Esophagus muscularis mucosa (tissue), 4 donors: ENCODE measurements around the gene ZNF428. TPM values are rescaled to one million over a fixed set of nuclear protein-coding genes. Genes with fewer than 3 reads are reported as not detected.

Experiments
- DNase-seq: peaks from one replicate; pipeline ENCODE4 v3.0.0-alpha.2; 2017; ENCODE audit errors: extremely low spot score
- H3K27ac ChIP-seq, 4 donors: fragments of 200-600 bp; sonication (generic); replicated peaks in 1 of 4; 1 replicate in 3 of 4; 2 replicates in 1 of 4; pipeline ENCODE4 v1.5.1; 2016 to 2019; ENCODE audit warnings: mild to moderate bottlenecking in 1 of 4
- H3K27me3 ChIP-seq, 4 donors: fragments of 200-600 bp; sonication (generic); one replicate each; pipeline versions ENCODE4 v1.5.1 to v1.6.0; 2016 to 2019
- H3K36me3 ChIP-seq, 4 donors: fragments of 200-600 bp; sonication (generic); one replicate each; pipeline ENCODE4 v1.5.1; 2016 to 2019
- H3K4me1 ChIP-seq, 4 donors: fragments of 200-600 bp; sonication (generic); one replicate each; pipeline ENCODE4 v1.5.1; 2016 to 2019
- H3K4me3 ChIP-seq, 4 donors: fragments of 200-600 bp; sonication (generic); 1 replicate in 2 of 4; 2 replicates in 2 of 4; pipeline ENCODE4 v1.5.1; 2016 to 2019; ENCODE audit warnings: mild to moderate bottlenecking in 4 of 4, moderate library complexity in 1 of 4
- H3K9me3 ChIP-seq, 4 donors: fragments of 200-600 bp; sonication (generic); 1 replicate in 3 of 4; 2 replicates in 1 of 4; pipeline ENCODE4 v1.5.1; 2016 to 2019
- EP300 ChIP-seq: sonication (generic); formaldehyde crosslinking; IDR thresholded peaks from one replicate; pipeline ENCODE4 v1.6.1; 2017; ENCODE audit warnings: antibody characterized with exemption
- POLR2A ChIP-seq: fragments of 450-650 bp; IDR thresholded peaks from one replicate; pipeline ENCODE4 v1.6.1; 2017; ENCODE audit warnings: antibody characterized with exemption, moderate library complexity, mild to moderate bottlenecking, low read depth
- POLR2AphosphoS5 ChIP-seq, 2 donors: sonication (generic); formaldehyde crosslinking; IDR thresholded peaks; one replicate each; pipeline ENCODE4 v1.6.1; 2017; ENCODE audit warnings: antibody characterized with exemption in 2 of 2
- WGBS: methylation state at CpG from one replicate; pipeline ENCODE4 v1.1.5; 2018; 5-methylcytosine and 5-hydroxymethylcytosine counted together
- intact Hi-C: fragments of 100-400 bp; cut with DNase I; formaldehyde crosslinking; loops from one replicate; pipeline ENCODE4 v1.15.1; 2023
- total RNA-seq, 4 donors: library from RNA; depleted of rRNA; stranded (reverse); fragments of >200 nt; gene quantifications; one replicate each; pipeline versions ENCODE4 v1.1.0 to v1.2.1, GENCODE V29; 2016
- TF ChIP-seq, protein P1 (sequence below), 3 experiments: fragments of 200-600 bp in 2 of 3; fragments of 450-650 bp in 1 of 3; sonication (generic) in 2 of 3; IDR thresholded peaks; one replicate each; pipeline ENCODE4 v1.5.1; 2017 to 2019; ENCODE audit warnings: antibody characterized with exemption in 3 of 3, mild to moderate bottlenecking in 2 of 3, moderate library complexity in 1 of 3

ZNF428 gene
- total RNA-seq, 4 donors from 2014 or later: 33.2 to 61.3 (median 47.8) TPM

DNA sequence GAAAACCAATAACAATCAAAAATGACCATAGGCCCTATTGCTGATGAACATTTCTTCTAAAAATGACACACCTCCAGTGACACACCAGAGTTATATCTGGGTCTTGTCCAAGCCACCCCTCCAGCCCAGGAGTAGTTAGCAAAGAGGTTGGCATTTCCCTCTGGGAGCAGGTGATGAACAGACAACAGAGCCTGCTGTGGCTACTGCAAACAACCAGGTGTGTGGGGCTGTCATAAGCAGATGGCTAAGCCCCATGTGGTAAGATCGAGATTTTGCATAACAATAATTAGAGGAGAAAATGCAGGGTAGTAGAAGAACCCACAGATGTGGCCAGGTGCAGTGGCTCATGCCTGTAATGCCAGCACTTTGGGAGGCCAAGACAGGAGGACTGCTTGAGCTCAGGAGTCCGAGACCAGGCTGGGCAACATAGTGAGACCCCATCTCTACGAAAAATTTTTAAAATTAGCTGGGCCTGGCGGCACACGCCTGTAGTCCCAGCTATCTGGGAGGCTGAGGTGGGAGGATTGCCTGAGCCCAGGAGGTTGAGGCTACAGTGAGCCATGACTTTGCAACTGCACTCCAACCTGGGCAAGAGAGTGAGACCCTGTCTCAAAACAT lies 49.1 kb downstream of the ZNF428 start:
- Histone ChIP-seq H3K36me3 (peaks cover 0 to 45% (median 5%) of the 10 kb centered on the region in 4 donors), H3K27ac (no peak overlapping the region), H3K27me3 (no peaks in the 10 kb centered on the region), H3K4me1 (peaks cover 9 to 24% (median 16%) of the 10 kb centered on the region in 4 donors), H3K9me3 (no peaks in the 10 kb centered on the region), H3K4me3 (no peak overlapping the region)
- no peak for TF ChIP-seq EP300
- TF ChIP-seq POLR2A: no peak
- TF ChIP-seq, protein P1, sequence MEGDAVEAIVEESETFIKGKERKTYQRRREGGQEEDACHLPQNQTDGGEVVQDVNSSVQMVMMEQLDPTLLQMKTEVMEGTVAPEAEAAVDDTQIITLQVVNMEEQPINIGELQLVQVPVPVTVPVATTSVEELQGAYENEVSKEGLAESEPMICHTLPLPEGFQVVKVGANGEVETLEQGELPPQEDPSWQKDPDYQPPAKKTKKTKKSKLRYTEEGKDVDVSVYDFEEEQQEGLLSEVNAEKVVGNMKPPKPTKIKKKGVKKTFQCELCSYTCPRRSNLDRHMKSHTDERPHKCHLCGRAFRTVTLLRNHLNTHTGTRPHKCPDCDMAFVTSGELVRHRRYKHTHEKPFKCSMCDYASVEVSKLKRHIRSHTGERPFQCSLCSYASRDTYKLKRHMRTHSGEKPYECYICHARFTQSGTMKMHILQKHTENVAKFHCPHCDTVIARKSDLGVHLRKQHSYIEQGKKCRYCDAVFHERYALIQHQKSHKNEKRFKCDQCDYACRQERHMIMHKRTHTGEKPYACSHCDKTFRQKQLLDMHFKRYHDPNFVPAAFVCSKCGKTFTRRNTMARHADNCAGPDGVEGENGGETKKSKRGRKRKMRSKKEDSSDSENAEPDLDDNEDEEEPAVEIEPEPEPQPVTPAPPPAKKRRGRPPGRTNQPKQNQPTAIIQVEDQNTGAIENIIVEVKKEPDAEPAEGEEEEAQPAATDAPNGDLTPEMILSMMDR (IDR thresholded peaks at IDR 0.05): no peak
- TF ChIP-seq POLR2AphosphoS5 (IDR thresholded peaks at IDR 0.05): no peak
- WGBS: 86% methylated on average over 5 of the region's 5 CpGs
- DNase-seq: no peak
- intact Hi-C loops: no loop called here

DNA sequence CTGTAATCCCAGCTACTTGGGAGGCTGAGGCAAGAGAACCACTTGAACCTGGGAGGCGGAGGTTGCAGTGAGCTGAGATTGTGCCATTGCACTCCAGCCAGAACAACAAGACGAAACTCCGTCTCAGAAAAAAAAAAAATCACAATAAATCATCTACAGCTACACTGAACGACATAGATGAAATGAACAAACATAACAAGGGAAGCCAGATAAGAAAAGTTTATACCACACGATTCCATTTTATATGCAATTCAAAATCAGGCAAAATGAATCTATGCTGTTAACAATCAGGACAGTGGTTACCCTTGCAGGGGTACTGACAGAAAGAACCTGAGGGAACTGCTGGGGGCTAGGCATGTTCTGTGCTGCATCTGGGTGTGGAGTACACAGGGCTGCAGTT lies 49.8 kb downstream of the ZNF428 start:
- Histone ChIP-seq H3K4me1 (peaks cover 6 to 22% (median 13%) of the 10 kb centered on the region in 4 donors), H3K27me3 (no peaks in the 10 kb centered on the region), H3K9me3 (no peaks in the 10 kb centered on the region), H3K27ac (no peak overlapping the region), H3K36me3 (peaks cover 0 to 45% (median 5%) of the 10 kb centered on the region in 4 donors), H3K4me3 (no peak overlapping the region)
- TF ChIP-seq POLR2AphosphoS5 (IDR thresholded peaks at IDR 0.05): no peak
- TF ChIP-seq, protein P1 (IDR thresholded peaks at IDR 0.05): no peak
- TF ChIP-seq EP300: no peak
- no peak for TF ChIP-seq POLR2A
- WGBS: 90% methylated on average over 5 of the region's 5 CpGs
- no peak for DNase-seq
- intact Hi-C loops: no loop called here

DNA sequence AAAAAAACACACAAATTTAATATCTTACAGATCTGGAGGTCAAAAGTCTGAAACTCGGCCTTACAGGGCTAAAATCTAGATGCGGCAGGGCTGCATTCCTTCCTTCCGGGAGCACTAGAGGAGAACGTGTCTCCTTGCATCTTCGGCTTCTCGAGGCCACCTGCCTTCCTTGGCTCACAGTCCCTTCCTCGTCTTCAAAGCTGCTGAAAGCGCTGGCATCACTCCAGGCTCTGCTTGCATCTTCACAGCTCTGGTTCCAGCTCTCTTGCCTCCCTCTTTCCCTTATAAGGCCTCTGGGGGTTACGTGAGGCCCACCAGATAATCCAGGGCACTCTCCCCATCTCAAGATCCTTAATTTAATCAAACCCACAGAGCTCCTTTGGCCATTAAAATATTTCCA lies 54.6 kb downstream of the ZNF428 start:
- Histone ChIP-seq H3K9me3 (no peaks in the 10 kb centered on the region), H3K27me3 (no peaks in the 10 kb centered on the region), H3K36me3 (peaks cover 4 to 33% (median 22%) of the 10 kb centered on the region in 4 donors), H3K4me3 (no peak overlapping the region), H3K27ac (no peak overlapping the region), H3K4me1 (peaks cover 17 to 30% (median 19%) of the 10 kb centered on the region in 4 donors)
- no peak for TF ChIP-seq POLR2AphosphoS5 (IDR thresholded peaks at IDR 0.05)
- TF ChIP-seq, protein P1 (IDR thresholded peaks at IDR 0.05): no peak
- no peak for TF ChIP-seq POLR2A
- TF ChIP-seq EP300: no peak
- DNase-seq: no peak
- WGBS: 66% methylated on average over 9 of the region's 9 CpGs
- intact Hi-C loops: no loop called here

DNA sequence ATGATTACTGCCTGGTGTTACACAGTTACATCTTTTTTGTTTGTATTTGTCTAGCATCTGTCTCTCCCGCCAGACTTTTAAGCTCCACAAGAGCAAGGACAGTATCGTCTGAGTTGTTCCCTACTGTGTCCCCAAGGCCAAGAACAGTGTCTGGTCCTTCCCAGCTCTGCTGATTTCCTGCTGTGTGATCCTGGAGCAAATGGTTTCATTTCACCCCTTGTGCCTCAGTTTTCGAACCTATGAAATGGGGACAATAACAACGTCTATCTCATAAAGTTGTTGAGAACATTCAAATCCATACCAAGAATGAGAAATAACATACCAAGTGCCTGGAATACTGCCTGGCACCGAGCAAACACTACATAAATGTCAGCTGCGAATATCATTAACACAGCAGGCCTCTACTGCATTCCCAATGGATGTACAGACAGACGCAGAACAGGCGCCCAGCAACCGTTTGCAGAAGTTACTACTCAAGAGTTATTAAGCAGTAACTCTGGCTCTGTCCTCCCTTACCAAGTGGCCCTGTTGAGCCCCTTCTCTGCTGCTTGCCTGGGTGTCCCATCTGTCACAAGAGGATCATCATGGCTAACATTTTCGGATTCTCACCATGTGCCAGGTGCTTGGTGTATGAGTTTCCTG lies 55.5 kb downstream of the ZNF428 start:
- Histone ChIP-seq H3K4me1 (peaks cover 17 to 30% (median 19%) of the 10 kb centered on the region in 4 donors), H3K4me3 (no peak overlapping the region), H3K36me3 (peaks cover 5 to 37% (median 28%) of the 10 kb centered on the region in 4 donors), H3K9me3 (no peaks in the 10 kb centered on the region), H3K27me3 (no peaks in the 10 kb centered on the region), H3K27ac (no peak overlapping the region)
- 88% methylated on average over 10 of the region's 10 CpGs for WGBS
- no peak for DNase-seq
- intact Hi-C loops: no loop called here
- TF ChIP-seq POLR2A (no peak), POLR2AphosphoS5 (IDR thresholded peaks at IDR 0.05) (no peak), EP300 (no peak)
- TF ChIP-seq, protein P1 (IDR thresholded peaks at IDR 0.05): no peak
